ENCODE data around the gene OGFR. TPM values are rescaled to one million over a fixed set of nuclear protein-coding genes. Genes with fewer than 3 reads are reported as not detected.

The OGFR gene
- total and polyA plus RNA-seq, 2 donors (not counting 1 experiment from before 2014, with no cell fraction given) = 71.7 to 102 TPM

DNA sequence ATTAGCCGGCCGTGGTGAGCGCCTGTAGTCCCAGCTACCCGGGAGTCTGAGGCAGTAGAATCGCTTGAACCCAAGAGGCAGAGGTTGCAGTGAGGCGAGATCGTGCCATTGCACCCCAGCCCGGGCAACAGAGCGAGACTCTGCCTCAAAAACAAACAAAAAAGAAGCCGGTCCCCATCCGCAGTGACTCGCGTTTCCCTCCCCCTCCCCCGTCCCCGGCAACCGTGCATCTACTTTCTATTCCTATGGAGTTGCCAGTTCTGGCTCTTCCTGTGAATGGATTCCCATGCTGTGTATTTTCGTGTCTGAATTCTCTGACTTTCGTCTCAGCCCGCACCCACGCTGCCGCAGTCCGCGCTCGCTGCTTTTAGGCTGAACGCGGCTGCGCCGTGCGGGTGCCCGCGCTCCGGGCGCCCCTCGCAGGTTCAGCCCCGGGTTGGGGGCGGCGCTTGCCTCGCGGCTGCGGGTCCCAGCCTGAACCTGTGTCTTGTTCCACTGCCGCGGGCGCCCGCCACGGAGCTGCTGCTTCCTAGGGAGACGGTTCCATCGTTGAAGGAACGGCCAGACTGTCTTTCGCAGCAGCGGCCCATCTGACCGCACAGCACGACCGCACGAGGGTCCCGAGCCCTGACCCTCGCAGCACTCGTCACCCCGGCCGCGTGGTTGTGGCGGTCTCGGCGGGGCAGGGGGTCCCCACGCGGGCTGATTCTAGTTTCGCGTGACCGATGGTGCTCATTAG, 9.4 kb upstream of the OGFR start:
- DNase-seq = peak; percentile 73
- Mint-ChIP-seq H3K4me3 (peak overlapping the region; percentile 77), H3K27me3 (no peaks in the 10 kb centered on the region), H3K9me3 (ENCODE audit: insufficient read depth) (no peaks in the 10 kb centered on the region), H3K27ac (peak overlapping the region; percentile 64), H3K4me1 (peaks cover 37% of the 10 kb centered on the region)
- Histone ChIP-seq H3K4me2 (replicated peaks; ENCODE audit: low read depth, low read length, poor library complexity, severe bottlenecking) (peak overlapping the region; percentile 98), H3K9ac (ENCODE audit: low read length) (peak overlapping the region; percentile 76), H3K9me3 (ENCODE audit: control extremely low read depth in 1 of 3, control insufficient read depth in 2 of 3, insufficient read depth in 1 of 3, low read length in 2 of 3) (no peaks in the 10 kb centered on the region), H3K27me3 (replicated peaks in 1 of 4; ENCODE audit: control extremely low read depth in 1 of 4, control insufficient read depth in 3 of 4, insufficient read depth in 4 of 4, low read length in 3 of 4) (no peaks in the 10 kb centered on the region), H3K4me1 (ENCODE audit: control insufficient read depth in 2 of 2, insufficient read depth in 2 of 2, low read length in 2 of 2) (peaks cover 14 to 45% of the 10 kb centered on the region in 2 donors), H3K27ac (ENCODE audit: low read length in 2 of 2) (peak overlapping the region; percentile 68 to 69), H4K20me1 (ENCODE audit: control insufficient read depth, insufficient read depth, low read length, poor library complexity, severe bottlenecking) (peaks cover 9% of the 10 kb centered on the region), H3K79me2 (ENCODE audit: control insufficient read depth, insufficient read depth, low read length) (peaks cover 8% of the 10 kb centered on the region), H3K36me3 (replicated peaks in 1 of 2; ENCODE audit: control extremely low read depth in 1 of 2, control insufficient read depth in 1 of 2, extremely low read depth in 1 of 2, insufficient read depth in 2 of 2, low read length in 1 of 2) (peaks cover 0 to 20% of the 10 kb centered on the region in 2 experiments), H3K4me3 (ENCODE audit: control extremely low read depth in 1 of 5, extremely low read depth in 1 of 5, insufficient read depth in 1 of 5, low read depth in 2 of 5, low read length in 4 of 5) (peak overlapping the region; percentile 60 to 77 (median 69)), H2AFZ (ENCODE audit: insufficient read depth, low read depth, low read length, poor library complexity, severe bottlenecking) (peak overlapping the region; percentile 85)
- TF ChIP-seq, protein P1, sequence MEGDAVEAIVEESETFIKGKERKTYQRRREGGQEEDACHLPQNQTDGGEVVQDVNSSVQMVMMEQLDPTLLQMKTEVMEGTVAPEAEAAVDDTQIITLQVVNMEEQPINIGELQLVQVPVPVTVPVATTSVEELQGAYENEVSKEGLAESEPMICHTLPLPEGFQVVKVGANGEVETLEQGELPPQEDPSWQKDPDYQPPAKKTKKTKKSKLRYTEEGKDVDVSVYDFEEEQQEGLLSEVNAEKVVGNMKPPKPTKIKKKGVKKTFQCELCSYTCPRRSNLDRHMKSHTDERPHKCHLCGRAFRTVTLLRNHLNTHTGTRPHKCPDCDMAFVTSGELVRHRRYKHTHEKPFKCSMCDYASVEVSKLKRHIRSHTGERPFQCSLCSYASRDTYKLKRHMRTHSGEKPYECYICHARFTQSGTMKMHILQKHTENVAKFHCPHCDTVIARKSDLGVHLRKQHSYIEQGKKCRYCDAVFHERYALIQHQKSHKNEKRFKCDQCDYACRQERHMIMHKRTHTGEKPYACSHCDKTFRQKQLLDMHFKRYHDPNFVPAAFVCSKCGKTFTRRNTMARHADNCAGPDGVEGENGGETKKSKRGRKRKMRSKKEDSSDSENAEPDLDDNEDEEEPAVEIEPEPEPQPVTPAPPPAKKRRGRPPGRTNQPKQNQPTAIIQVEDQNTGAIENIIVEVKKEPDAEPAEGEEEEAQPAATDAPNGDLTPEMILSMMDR (IDR thresholded peaks at IDR 0.05) = no peak
- no peak for TF ChIP-seq EZH2 (IDR thresholded peaks at IDR 0.05; ENCODE audit: borderline replicate concordance, insufficient read depth, low read depth, low read length, poor library complexity, severe bottlenecking)
- intact Hi-C loops (cut with micrococcal nuclease) = loop anchor here (2.0 to 10.0 kb wide), 4 partner anchors 38 to 652 kb away; partner anchors contain the start of genes ADRM1, PSMA7, SLC17A9 and SS18L1
- under 1% methylated on average over 68 of the region's 68 CpGs for WGBS (ENCODE audit: insufficient coverage)
- CTCF ChIA-PET = interaction anchor here (1.1 to 3.3 kb wide), 6 partner anchors 13 to 413 kb away, joined by 3 to 13 read pairs (median 6); partner anchors contain the start of gene SLCO4A1
- POLR2A ChIA-PET = interaction anchor here (0.8 to 2.5 kb wide), 9 partner anchors 9 to 408 kb away, joined by 3 to 28 read pairs (median 7); partner anchors contain the start of genes OGFR, RPS21 and SLCO4A1
- ATAC-seq (ENCODE audit: low read depth) = no peak

All from B cell (primary cell).